CD14-positive monocyte (primary cell): ENCODE data around the gene STAT3. TPM values are rescaled to one million over a fixed set of nuclear protein-coding genes. Genes with fewer than 3 reads are reported as not detected.
"Not testable (repeated sequence)": the region's sequence is repeated elsewhere in the genome, so short reads cannot be mapped to it uniquely, and the experiment has no call there.

Source experiments
- DNase-seq, 3 donors: peaks; one replicate each; pipeline ENCODE4 v3.0.0-alpha.2; 2011 to 2022
- H2AFZ ChIP-seq: 2 replicates; pipeline ENCODE4 v1.6.0; 2012; ENCODE audit warnings: mild to moderate bottlenecking, low read depth, low read length, inconsistent platforms; ENCODE audit not compliant: insufficient read depth, poor library complexity, severe bottlenecking
- H3K27ac ChIP-seq, 2 donors: 1 replicate in 1 of 2; 2 replicates in 1 of 2; pipeline ENCODE4 v1.5.1; 2012 to 2013; ENCODE audit warnings: low read length in 2 of 2, control low read depth in 1 of 2, inconsistent platforms in 1 of 2, low read depth in 1 of 2, mild to moderate bottlenecking in 1 of 2
- H3K27me3 ChIP-seq, 2 donors: one replicate each; pipeline versions ENCODE4 v1.6.0 to v1.6.1; 2011 to 2013; ENCODE audit warnings: low read length in 2 of 2; ENCODE audit not compliant: control insufficient read depth in 2 of 2, insufficient read depth in 2 of 2
- H3K36me3 ChIP-seq, 2 donors: replicated peaks in 1 of 2; 1 replicate in 1 of 2; 2 replicates in 1 of 2; pipeline versions ENCODE4 v1.5.1 to v1.6.1; 2012 to 2013; ENCODE audit warnings: low read length in 2 of 2, control low read depth in 1 of 2, inconsistent platforms in 1 of 2, mild to moderate bottlenecking in 1 of 2; ENCODE audit not compliant: insufficient read depth in 2 of 2, control insufficient read depth in 1 of 2
- H3K4me1 ChIP-seq, 2 donors: 1 replicate in 1 of 2; 2 replicates in 1 of 2; pipeline versions ENCODE4 v1.5.1 to v1.6.1; 2012 to 2013; ENCODE audit warnings: low read length in 2 of 2, control low read depth in 1 of 2, inconsistent platforms in 1 of 2, mild to moderate bottlenecking in 1 of 2, moderate library complexity in 1 of 2; ENCODE audit not compliant: insufficient read depth in 2 of 2, control insufficient read depth in 1 of 2
- H3K4me2 ChIP-seq: replicated peaks from 2 replicates; pipeline ENCODE3; 2012; ENCODE audit warnings: low read length, moderate library complexity, mild to moderate bottlenecking; ENCODE audit not compliant: poor library complexity, severe bottlenecking; ENCODE audit errors: extremely low read depth
- H3K4me3 ChIP-seq, 3 experiments: fragments of 200-600 bp in 1 of 3; sonication (generic) in 1 of 3; replicated peaks in 1 of 3; 1 replicate in 2 of 3; 2 replicates in 1 of 3; pipeline ENCODE4 v1.5.1; 2011 to 2013; ENCODE audit warnings: low read length in 3 of 3, mild to moderate bottlenecking in 3 of 3, control low read depth in 2 of 3, low read depth in 2 of 3, inconsistent platforms in 1 of 3, moderate library complexity in 1 of 3
- H3K79me2 ChIP-seq: 2 replicates; pipeline ENCODE4 v1.6.0; 2012; ENCODE audit warnings: mild to moderate bottlenecking, control low read depth, inconsistent platforms, low read length, moderate library complexity; ENCODE audit not compliant: insufficient read depth
- H3K9ac ChIP-seq: 2 replicates; pipeline ENCODE4 v1.6.0; 2017; ENCODE audit warnings: low read length, mild to moderate bottlenecking; ENCODE audit not compliant: insufficient read depth, poor library complexity, severe bottlenecking
- H3K9me3 ChIP-seq, 2 donors: replicated peaks in 1 of 2; 1 replicate in 1 of 2; 2 replicates in 1 of 2; pipeline versions ENCODE4 v1.5.1 to v1.6.1; 2012 to 2013; ENCODE audit warnings: low read length in 2 of 2, control low read depth in 1 of 2; ENCODE audit not compliant: control insufficient read depth in 1 of 2, insufficient read depth in 1 of 2
- H4K20me1 ChIP-seq: 2 replicates; pipeline ENCODE4 v1.6.0; 2012; ENCODE audit warnings: mild to moderate bottlenecking, low read length, control low read depth, moderate library complexity; ENCODE audit not compliant: insufficient read depth
- H3K27ac Mint-ChIP-seq, 7 donors: one replicate each; pipeline ENCODE4 v1.8.0; 2020; ENCODE audit warnings: mild to moderate bottlenecking in 7 of 7, mixed read lengths in 7 of 7, moderate library complexity in 6 of 7, inconsistent platforms in 2 of 7
- H3K27me3 Mint-ChIP-seq, 3 donors: one replicate each; pipeline ENCODE4 v1.8.0; 2021 to 2022; ENCODE audit warnings: low read depth in 3 of 3, mild to moderate bottlenecking in 3 of 3, mixed read lengths in 3 of 3, moderate library complexity in 3 of 3, inconsistent platforms in 1 of 3
- H3K36me3 Mint-ChIP-seq, 2 donors: one replicate each; pipeline ENCODE4 v1.8.0; 2020; ENCODE audit warnings: mixed read lengths in 2 of 2, inconsistent platforms in 1 of 2, mild to moderate bottlenecking in 1 of 2
- H3K4me1 Mint-ChIP-seq: one replicate; pipeline ENCODE4 v1.8.0; 2020; ENCODE audit warnings: mild to moderate bottlenecking, mixed read lengths
- H3K4me3 Mint-ChIP-seq, 2 donors: one replicate each; pipeline ENCODE4 v1.8.0; 2020; ENCODE audit warnings: mild to moderate bottlenecking in 2 of 2, mixed read lengths in 2 of 2, moderate library complexity in 1 of 2
- H3K9me3 Mint-ChIP-seq, 7 donors: one replicate each; pipeline ENCODE4 v1.8.0; 2020 to 2022; ENCODE audit warnings: mixed read lengths in 7 of 7, mild to moderate bottlenecking in 6 of 7, moderate library complexity in 6 of 7, inconsistent platforms in 2 of 7
- WGBS: methylation state at CpG from one replicate; pipeline ENCODE4 v1.1.5; 2013; ENCODE audit warnings: missing lambda C conversion rate; ENCODE audit not compliant: insufficient coverage; 5-methylcytosine and 5-hydroxymethylcytosine counted together
- intact Hi-C, 2 donors: fragments of 100-400 bp; cut with micrococcal nuclease; formaldehyde crosslinking; loops; one replicate each; pipeline versions ENCODE4 v1.15.0 to v1.15.1; 2023
- polyA plus RNA-seq, 3 donors: library from polyadenylated mRNA; depleted of rRNA in 1 of 3; unstranded in 2 of 3; stranded (reverse) in 1 of 3; fragments of 300-500 nt in 2 of 3; fragments of >200 nt in 1 of 3; fragmentation: Illumina TruSeq in 2 of 3; gene quantifications; 1 replicate in 2 of 3; 2 replicates in 1 of 3; pipeline ENCODE4 v1.2.3, GENCODE V29; 2012 to 2021

STAT3 gene
- polyA plus RNA-seq, 3 donors: 73.0 to 155 (median 110) TPM

- Mint-ChIP-seq H3K36me3 (peaks cover 17 to 29% of the 10 kb centered on the region in 2 donors), H3K27ac (peak overlapping the region in 1 of 7 donors; percentile 42), H3K4me1 (peaks cover 56% of the 10 kb centered on the region)
- H3K27me3 Mint-ChIP-seq, intact Hi-C loops, H2AFZ ChIP-seq, H3K9ac ChIP-seq, H3K4me2 ChIP-seq, H3K27me3 ChIP-seq, H3K4me3 Mint-ChIP-seq, H3K9me3 Mint-ChIP-seq, DNase-seq, H3K4me3 ChIP-seq, H3K9me3 ChIP-seq: not testable (repeated sequence)
- 70% methylated on average over 2 of the region's 5 CpGs for WGBS
- H4K20me1 ChIP-seq: peaks cover 96% of the 10 kb centered on the region
- peaks cover 97% of the 10 kb centered on the region for H3K79me2 ChIP-seq
- H3K27ac ChIP-seq: peak overlapping the region in 1 of 2 donors; percentile 79
- peaks cover 3 to 17% of the 10 kb centered on the region in 2 donors for H3K36me3 ChIP-seq
- peaks cover 38 to 47% of the 10 kb centered on the region in 2 donors for H3K4me1 ChIP-seq
Observed at GRCh38 chr17:42368310-42368709, 19.9 kb downstream of the STAT3 start.

DNA sequence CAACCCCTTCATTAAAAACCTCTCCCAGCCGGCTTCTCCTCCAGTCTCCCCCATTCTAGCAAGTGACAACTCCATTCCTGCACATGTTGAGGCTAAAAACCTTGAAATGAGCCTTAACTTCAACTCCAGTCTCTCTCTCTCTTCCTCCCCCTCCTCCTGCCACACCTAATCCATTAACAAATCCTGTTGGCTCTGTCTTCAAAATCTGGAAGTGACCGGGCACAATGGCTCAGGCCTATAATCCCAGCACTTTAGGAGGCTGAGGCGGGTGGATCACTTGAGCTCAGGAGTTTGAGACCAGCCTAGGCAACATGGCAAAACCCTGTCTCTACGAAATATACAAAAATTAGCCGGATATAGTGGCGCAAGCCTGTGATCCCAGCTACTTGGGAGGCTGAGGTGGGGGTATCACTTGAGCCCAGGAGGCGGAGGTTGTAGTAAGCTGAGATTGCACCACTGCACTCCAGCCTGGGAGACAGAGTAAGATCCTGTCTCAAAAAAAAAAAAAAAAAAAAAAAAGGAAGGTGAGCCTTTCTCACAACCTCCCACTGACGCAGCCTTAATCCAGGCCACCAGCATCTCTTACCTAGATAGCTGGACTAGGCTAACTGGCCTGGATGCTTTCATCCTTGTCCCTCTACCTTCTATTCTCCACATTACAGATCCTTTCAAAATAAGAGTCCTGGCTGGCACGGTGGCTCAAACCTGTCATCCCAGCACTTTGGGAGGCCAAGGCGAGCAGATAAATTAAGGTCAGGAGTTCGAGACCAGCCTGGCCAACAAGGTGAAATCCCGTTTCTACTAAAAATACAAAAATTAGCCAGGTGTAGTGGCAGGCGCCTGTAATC lies 21.8 kb downstream of the STAT3 start:
- H4K20me1 ChIP-seq: peaks cover 97% of the 10 kb centered on the region
- H3K36me3 Mint-ChIP-seq: peaks cover 22 to 24% of the 10 kb centered on the region in 2 donors
- H3K9me3 ChIP-seq, H3K36me3 ChIP-seq, H3K27me3 Mint-ChIP-seq, H2AFZ ChIP-seq, H3K9ac ChIP-seq, intact Hi-C loops, H3K9me3 Mint-ChIP-seq, H3K27me3 ChIP-seq: not testable (repeated sequence)
- peaks cover 74% of the 10 kb centered on the region for H3K4me1 Mint-ChIP-seq
- peak overlapping the region; percentile 62 to 73 for H3K27ac ChIP-seq
- H3K4me3 Mint-ChIP-seq: peak overlapping the region; percentile 41 to 75
- H3K4me1 ChIP-seq: peaks cover 44 to 54% of the 10 kb centered on the region in 2 donors
- peak in 2 of 3 donors; percentile 24 to 33 for DNase-seq
- peak overlapping the region in 1 of 3 experiments; percentile 45 for H3K4me3 ChIP-seq
- 78% methylated on average over 5 of the region's 13 CpGs for WGBS
- H3K27ac Mint-ChIP-seq: peak overlapping the region; percentile 47 to 92 (median 88)
- peak overlapping the region; percentile 73 for H3K4me2 ChIP-seq
- peaks cover 97% of the 10 kb centered on the region for H3K79me2 ChIP-seq
